A673 (cell line): Measurements from ENCODE around the gene ARNT2. TPM values are rescaled to one million over a fixed set of nuclear protein-coding genes. Genes with fewer than 3 reads are reported as not detected.

ENCODE experiments used
- BruUV-seq: library from RNA; stranded (reverse); fragments of 400-500 nt; replicated peaks from 2 replicates; lab custom pipeline; 2021; lab: Mats Ljungman, UMichigan
- CTCF ChIA-PET: fragments of 300-600 bp; sonication (Branson Sonifier 250); formaldehyde crosslinking; loops from one replicate; lab custom pipeline; 2022; ENCODE audit warnings: antibody characterized with exemption; lab: Charles Lee
- POLR2A ChIA-PET: fragments of 300-600 bp; sonication (Branson Sonifier 250); formaldehyde crosslinking; loops from one replicate; lab custom pipeline; 2022; ENCODE audit warnings: antibody characterized with exemption; ENCODE audit not compliant: low non-redundant PET; lab: Charles Lee
- DNase-seq: peaks from one replicate; pipeline ENCODE4 v3.0.0-alpha.2; 2015; ENCODE audit warnings: low spot score
- H3K27ac ChIP-seq: fragments of 200-600 bp; sonication (generic); 2 replicates; pipeline ENCODE4 v1.5.1; 2016; ENCODE audit warnings: mixed run types, low read depth, mild to moderate bottlenecking, mixed read lengths, antibody characterized with exemption, low read length; ENCODE audit not compliant: poor library complexity, severe bottlenecking
- H3K27me3 ChIP-seq: fragments of 200-600 bp; sonication (generic); replicated peaks from 2 replicates; pipeline ENCODE4 v1.6.1; 2017; ENCODE audit warnings: mixed run types, low read depth, mild to moderate bottlenecking, mixed read lengths, antibody characterized with exemption, low read length; ENCODE audit not compliant: insufficient read depth, poor library complexity
- H3K36me3 ChIP-seq: fragments of 200-600 bp; sonication (generic); 2 replicates; pipeline ENCODE4 v1.6.1; 2016; ENCODE audit warnings: mixed run types, mild to moderate bottlenecking, mixed read lengths, antibody characterized with exemption, low read length; ENCODE audit not compliant: insufficient read depth, poor library complexity, severe bottlenecking
- H3K4me1 ChIP-seq: fragments of 200-600 bp; sonication (generic); 2 replicates; pipeline ENCODE4 v1.6.1; 2017; ENCODE audit warnings: mixed run types, mild to moderate bottlenecking, mixed read lengths, antibody characterized with exemption, low read length; ENCODE audit not compliant: insufficient read depth, poor library complexity, severe bottlenecking
- H3K4me3 ChIP-seq: fragments of 200-600 bp; sonication (generic); 2 replicates; pipeline ENCODE4 v1.5.1; 2016; ENCODE audit warnings: low read depth, mixed run types, mild to moderate bottlenecking, mixed read lengths, low read length; ENCODE audit not compliant: poor library complexity, severe bottlenecking
- H3K9me3 ChIP-seq: fragments of 200-600 bp; sonication (generic); 2 replicates; pipeline ENCODE4 v1.6.1; 2016; ENCODE audit warnings: mixed run types, low read depth, mild to moderate bottlenecking, mixed read lengths, antibody characterized with exemption, low read length; ENCODE audit not compliant: poor library complexity, severe bottlenecking
- CTCF ChIP-seq: fragments of 300-800, 200-600 bp; sonication (generic); conservative IDR thresholded peaks from 2 replicates; pipeline ENCODE4 v1.5.1; 2017; ENCODE audit warnings: low read depth, mild to moderate bottlenecking, antibody characterized with exemption, low read length, moderate library complexity, mixed read lengths
- EZH2 ChIP-seq: fragments of 200-600 bp; sonication (generic); IDR thresholded peaks from 2 replicates; pipeline ENCODE4 v1.6.1; 2017; ENCODE audit warnings: borderline replicate concordance, low read depth, mild to moderate bottlenecking, mixed read lengths, antibody characterized with exemption, low read length; ENCODE audit not compliant: poor library complexity, severe bottlenecking
- intact Hi-C: fragments of 100-400 bp; cut with micrococcal nuclease; formaldehyde crosslinking; loops from one replicate; pipeline ENCODE4 v1.10.0; 2022; ENCODE audit not compliant: unreplicated experiment
- total RNA-seq: library from RNA; stranded (reverse); gene quantifications from 2 replicates; pipeline ENCODE4 v1.2.3, GENCODE V29; 2021

Gene ARNT2
- total RNA-seq, 1 experiment from 2014 or later: 2.1 TPM

GRCh38 chr15:80403712-80404056 lies 498 bp upstream of the ARNT2 start:
- no peaks in the 10 kb centered on the region for H3K36me3 ChIP-seq
- H3K27me3 ChIP-seq: peaks cover 61% of the 10 kb centered on the region

GRCh38 chr15:80404761-80405553 lies 775 bp downstream of the ARNT2 start:
- Histone ChIP-seq H3K9me3 (no peaks in the 10 kb centered on the region), H3K36me3 (no peaks in the 10 kb centered on the region), H3K4me1 (no peaks in the 10 kb centered on the region), H3K27ac (no peak overlapping the region), H3K27me3 (peaks cover 61% of the 10 kb centered on the region), H3K4me3 (peak overlapping the region; percentile 37)
- no peak for TF ChIP-seq CTCF
- TF ChIP-seq EZH2: peak; percentile 52
- no TSS peak for BruUV-seq
- intact Hi-C loops: no loop called here
- peak; percentile 18 for DNase-seq
- POLR2A ChIA-PET: no interaction called here
- CTCF ChIA-PET: no interaction called here

More at GRCh38 chr15:80403712-80404056, 498 bp upstream of the ARNT2 start:
- no peaks in the 10 kb centered on the region for H3K4me1 ChIP-seq
- no TSS peak for BruUV-seq
- no peak overlapping the region for H3K27ac ChIP-seq
- intact Hi-C loops: no loop called here
- ChIA-PET POLR2A (no interaction called here), CTCF (no interaction called here)
- peak overlapping the region; percentile 37 for H3K4me3 ChIP-seq
- no peak for TF ChIP-seq CTCF
- DNase-seq: no peak
- no peaks in the 10 kb centered on the region for H3K9me3 ChIP-seq

- no peak overlapping the region for H3K27ac ChIP-seq
- H3K4me3 ChIP-seq: no peak overlapping the region
- no peak for DNase-seq
- ChIA-PET POLR2A (no interaction called here), CTCF (no interaction called here)
- H3K9me3 ChIP-seq: no peaks in the 10 kb centered on the region
- no TSS peak for BruUV-seq
- peaks cover 61% of the 10 kb centered on the region for H3K27me3 ChIP-seq
- no peaks in the 10 kb centered on the region for H3K4me1 ChIP-seq
- TF ChIP-seq CTCF (no peak), EZH2 (no peak)
- H3K36me3 ChIP-seq: no peaks in the 10 kb centered on the region
- intact Hi-C loops: no loop called here
Measured at GRCh38 chr15:80405554-80405850, 1.3 kb downstream of the ARNT2 start.
